ENCODE measurements around the gene ZMYND11.
"Not testable (repeated sequence)": the region's sequence is repeated elsewhere in the genome, so short reads cannot be mapped to it uniquely, and the experiment has no call there.

ZMYND11 gene

GRCh38 chr10:260819-261429 lies 125.7 kb downstream of the ZMYND11 start:
- DNase-seq: no peak

- not testable (repeated sequence) for DNase-seq
Measured at GRCh38 chr10:264160-265073, 129.2 kb downstream of the ZMYND11 start.

- DNase-seq: not testable (repeated sequence)
Measured at GRCh38 chr10:265074-265440, 129.8 kb downstream of the ZMYND11 start.

GRCh38 chr10:265816-266588 lies 130.7 kb downstream of the ZMYND11 start:
- DNase-seq: not testable (repeated sequence)

- DNase-seq: no peak
Measured at GRCh38 chr10:266974-267425, 131.7 kb downstream of the ZMYND11 start.

GRCh38 chr10:267705-268104 lies 132.4 kb downstream of the ZMYND11 start:
- no peak for DNase-seq

- no peak for DNase-seq
Measured at GRCh38 chr10:269440-270074, 134.3 kb downstream of the ZMYND11 start.

GRCh38 chr10:271201-271600 lies 135.9 kb downstream of the ZMYND11 start:
- no peak for DNase-seq

- no peak for DNase-seq
Measured at GRCh38 chr10:271722-272121, 136.5 kb downstream of the ZMYND11 start.

GRCh38 chr10:273088-273487 lies 137.8 kb downstream of the ZMYND11 start:
- DNase-seq: no peak

GRCh38 chr10:274866-275265 lies 139.6 kb downstream of the ZMYND11 start:
- DNase-seq: no peak

- DNase-seq: no peak
Measured at GRCh38 chr10:275680-276079, 140.4 kb downstream of the ZMYND11 start.

GRCh38 chr10:277963-278362 lies 142.7 kb downstream of the ZMYND11 start:
- no peak for DNase-seq

- no peak for DNase-seq
Measured at GRCh38 chr10:278707-279106, 143.5 kb downstream of the ZMYND11 start.

- no peak for DNase-seq
Measured at GRCh38 chr10:279232-279631, 144.0 kb downstream of the ZMYND11 start.

- DNase-seq: no peak
Measured at GRCh38 chr10:279655-280054, 144.4 kb downstream of the ZMYND11 start.

GRCh38 chr10:282294-283139 lies 147.3 kb downstream of the ZMYND11 start:
- no peak for DNase-seq

- DNase-seq: no peak
Measured at GRCh38 chr10:283140-283479, 147.9 kb downstream of the ZMYND11 start.

- no peak for DNase-seq
Measured at GRCh38 chr10:283916-284356, 148.7 kb downstream of the ZMYND11 start.

GRCh38 chr10:285216-285615 lies 150.0 kb downstream of the ZMYND11 start:
- DNase-seq: no peak

- no peak for DNase-seq
Measured at GRCh38 chr10:287026-287709, 151.9 kb downstream of the ZMYND11 start.

Measured in NCI-H524 treated with DMSO at 0.1 percent for 48 hours (cell line).